Hypothalamus (tissue), 51 donors: ENCODE data around the gene ACOT6.
"Not testable (repeated sequence)": the region's sequence is repeated elsewhere in the genome, so short reads cannot be mapped to it uniquely, and the experiment has no call there.

Source experiments
- DNase-seq, 51 donors: peaks; one replicate each; lab custom pipeline; 2025; lab: John Stamatoyannopoulos, UW

The ACOT6 gene

GRCh38 chr14:73594491-73594890 lies 17.8 kb upstream of the ACOT6 start:
- no peak for DNase-seq

- DNase-seq = no peak
Measured at GRCh38 chr14:73599499-73599898, 12.8 kb upstream of the ACOT6 start.

- no peak for DNase-seq
Measured at GRCh38 chr14:73602994-73603393, 9.3 kb upstream of the ACOT6 start.

- no peak for DNase-seq
Measured at GRCh38 chr14:73606271-73606670, 6.0 kb upstream of the ACOT6 start.

GRCh38 chr14:73607241-73607640 lies 5.1 kb upstream of the ACOT6 start:
- no peak for DNase-seq

- DNase-seq = peak in 21 of 51 donors; percentile 2 to 70 (median 20)
Measured at GRCh38 chr14:73610687-73611086, 1.6 kb upstream of the ACOT6 start.

- DNase-seq = peak in 3 of 51 donors; percentile 32 to 45 (median 38)
Measured at GRCh38 chr14:73613046-73613383, 698 bp downstream of the ACOT6 start.

- DNase-seq = peak in 1 of 51 donors; percentile 3
Measured at GRCh38 chr14:73613419-73613963, 1.2 kb downstream of the ACOT6 start.

- no peak for DNase-seq
Measured at GRCh38 chr14:73616831-73617230, 4.5 kb downstream of the ACOT6 start.

- DNase-seq = no peak
Measured at GRCh38 chr14:73619524-73619923, 7.2 kb downstream of the ACOT6 start.

GRCh38 chr14:73620268-73620667 lies 8.0 kb downstream of the ACOT6 start:
- no peak for DNase-seq

GRCh38 chr14:73623504-73624054 lies 11.3 kb downstream of the ACOT6 start:
- no peak for DNase-seq

- DNase-seq = no peak
Measured at GRCh38 chr14:73625706-73626105, 13.4 kb downstream of the ACOT6 start.

- no peak for DNase-seq
Measured at GRCh38 chr14:73627151-73627558, 14.8 kb downstream of the ACOT6 start.

GRCh38 chr14:73630009-73630780 lies 17.9 kb downstream of the ACOT6 start:
- DNase-seq = no peak

GRCh38 chr14:73633116-73634010 lies 21.0 kb downstream of the ACOT6 start:
- DNase-seq = peak in 49 of 51 donors; percentile 6 to 79 (median 58)

- peak in 41 of 51 donors; percentile 16 to 67 (median 42) for DNase-seq
Measured at GRCh38 chr14:73634011-73634833, 21.9 kb downstream of the ACOT6 start.

GRCh38 chr14:73636355-73636754 lies 24.0 kb downstream of the ACOT6 start:
- not testable (repeated sequence) for DNase-seq

GRCh38 chr14:73637830-73638229 lies 25.5 kb downstream of the ACOT6 start:
- no peak for DNase-seq

- DNase-seq = no peak
Measured at GRCh38 chr14:73640796-73641365, 28.6 kb downstream of the ACOT6 start.
